GM19099 (cell line): Measurements from ENCODE around the gene NKAIN4.

Experiments used
- POLR2A ChIP-seq: IDR thresholded peaks from 3 replicates; pipeline ENCODE4 v1.6.1; 2011; ENCODE audit warnings: low read depth; ENCODE audit not compliant: insufficient read length; ENCODE audit errors: extremely low read depth

The NKAIN4 gene

DNA sequence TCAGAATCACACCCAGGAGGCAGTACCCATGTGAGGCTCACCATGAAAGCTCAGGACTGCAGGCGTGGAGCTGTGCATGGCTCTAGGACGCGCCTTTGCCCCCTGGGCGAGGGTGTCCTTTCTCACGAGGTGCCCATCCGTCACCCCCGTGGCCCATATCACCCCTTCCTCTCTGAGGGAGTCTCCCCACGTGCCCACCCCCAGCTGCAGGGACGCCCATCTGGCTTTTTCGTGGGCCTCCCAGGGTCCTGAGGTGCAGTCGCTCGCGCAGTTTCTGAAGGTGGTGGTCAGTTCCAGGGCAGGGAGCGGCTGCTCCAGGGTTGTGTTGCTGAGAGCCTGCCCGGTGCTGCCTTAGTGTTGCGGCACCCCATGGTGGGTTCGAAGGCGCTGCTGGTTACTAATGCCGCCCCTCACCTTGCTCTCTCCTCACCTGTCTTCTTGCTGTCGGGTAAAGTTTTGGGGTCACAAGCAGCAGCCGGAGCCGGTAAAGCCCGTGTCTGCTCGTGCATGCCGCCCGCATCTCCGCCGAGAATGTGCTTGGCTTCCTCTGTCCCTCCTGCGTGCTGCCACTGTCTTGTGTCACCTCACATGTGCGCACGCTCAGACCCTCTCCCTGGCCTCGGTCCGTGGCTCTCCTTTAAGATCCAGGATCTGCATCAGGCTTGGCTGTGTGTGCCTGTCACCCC is 29.3 kb upstream of the NKAIN4 start:
- TF ChIP-seq POLR2A: no peak

DNA sequence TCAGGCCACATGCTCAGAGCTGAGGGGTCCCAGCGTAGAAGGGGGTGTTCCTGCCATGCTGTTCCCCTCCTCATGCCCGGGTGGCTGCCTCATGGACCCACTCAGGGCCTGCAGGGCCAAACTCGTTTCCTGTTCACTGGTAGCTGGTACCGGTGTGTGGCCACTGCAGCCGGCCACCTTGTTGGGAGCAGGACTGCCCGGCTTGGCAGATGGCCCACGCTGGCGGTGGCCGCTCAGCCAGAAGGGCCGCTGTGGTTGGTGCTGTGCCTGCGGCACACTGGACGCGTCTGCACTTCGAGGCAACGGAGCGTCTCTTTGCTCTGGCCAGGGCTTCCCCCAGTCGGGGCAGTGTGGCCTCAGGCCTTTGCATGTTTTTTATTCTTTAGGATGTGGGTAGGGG is 28.7 kb upstream of the NKAIN4 start:
- no peak for TF ChIP-seq POLR2A

- TF ChIP-seq POLR2A: no peak
These were observed 27.7 kb upstream of the NKAIN4 start for GRCh38 chr20:63281742-63282665.

- no peak for TF ChIP-seq POLR2A
These were observed 26.8 kb upstream of the NKAIN4 start for GRCh38 chr20:63280929-63281545.

- no peak for TF ChIP-seq POLR2A
These were observed 26.1 kb upstream of the NKAIN4 start for GRCh38 chr20:63280371-63280770.

DNA sequence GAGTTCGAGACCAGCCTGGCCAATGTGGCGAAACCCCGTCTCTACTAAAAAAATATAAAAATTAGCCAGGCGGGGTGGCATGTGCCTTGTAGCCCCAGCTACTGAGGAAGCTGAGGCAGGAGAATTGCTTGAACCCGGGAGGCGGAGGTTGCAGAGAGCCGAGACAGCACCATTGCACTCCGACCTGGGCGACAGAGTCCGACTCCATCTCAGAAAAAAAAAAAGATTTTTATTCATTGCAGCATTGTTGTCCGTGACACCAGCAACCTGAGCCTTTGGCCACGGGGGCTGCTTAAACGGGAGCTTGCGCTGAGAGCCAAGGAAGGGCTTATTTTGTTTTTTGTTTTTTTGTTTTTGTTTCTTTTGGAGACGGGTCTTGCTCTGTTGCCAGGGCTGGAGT is 25.7 kb upstream of the NKAIN4 start:
- TF ChIP-seq POLR2A: no peak

DNA sequence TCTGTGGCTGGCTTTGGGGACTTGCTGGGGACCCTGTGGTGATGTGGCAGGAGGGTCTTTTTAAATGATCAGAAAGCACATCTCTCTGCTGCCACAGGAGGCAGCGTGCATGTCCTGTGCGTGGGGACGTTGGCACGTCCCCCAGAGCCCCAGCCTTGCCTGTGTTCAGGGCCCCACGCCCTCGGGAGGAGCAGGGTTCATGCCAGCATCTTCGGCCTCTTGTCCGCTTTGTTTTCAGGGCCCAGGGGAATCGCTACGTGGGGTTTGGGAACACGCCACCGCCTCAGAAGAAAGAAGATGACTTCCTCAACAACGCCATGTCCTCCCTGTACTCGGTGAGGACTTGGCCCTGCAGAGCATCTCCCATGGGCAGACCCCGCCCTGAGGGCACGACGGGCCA is 24.4 kb upstream of the NKAIN4 start:
- TF ChIP-seq POLR2A: no peak

DNA sequence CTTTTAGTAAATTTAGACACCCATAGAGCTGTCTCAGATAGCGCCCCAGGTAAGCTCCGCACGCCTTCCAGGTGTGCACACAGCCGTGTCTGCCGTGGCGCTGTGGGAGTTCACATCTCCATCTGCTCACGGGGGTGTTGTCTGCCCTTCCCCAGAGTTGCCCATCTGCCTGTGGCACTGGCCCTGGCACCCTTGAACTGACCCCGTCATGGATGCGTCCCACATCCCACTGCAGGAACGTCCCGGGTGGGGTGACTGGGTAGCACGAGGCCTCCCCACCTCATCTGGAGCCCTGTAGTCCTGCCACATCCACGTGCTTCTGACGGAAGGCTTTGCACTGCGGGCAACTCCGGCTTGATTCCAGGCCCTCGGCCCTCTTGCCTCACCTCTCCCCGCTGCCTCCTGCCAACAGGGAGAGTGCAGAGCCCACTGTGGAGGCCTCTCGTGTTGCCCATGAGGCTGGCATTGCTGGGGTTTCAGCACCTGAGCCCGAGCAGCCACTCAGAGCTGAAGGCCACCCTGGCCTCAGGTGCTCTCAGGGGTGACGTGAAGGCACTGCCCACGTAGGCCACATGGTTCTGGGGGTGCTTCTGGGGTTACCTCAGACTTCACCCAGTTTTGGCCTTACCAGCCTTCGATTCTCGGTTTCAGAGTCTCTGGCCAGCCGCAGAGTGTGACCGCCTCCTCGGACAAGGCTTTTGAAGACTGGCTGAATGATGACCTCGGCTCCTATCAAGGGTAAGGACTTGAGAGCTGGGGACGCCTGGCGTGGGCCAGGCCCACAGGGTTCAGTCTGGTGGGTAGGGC is 23.4 kb upstream of the NKAIN4 start:
- TF ChIP-seq POLR2A: no peak

- TF ChIP-seq POLR2A: no peak
These were observed 22.7 kb upstream of the NKAIN4 start for GRCh38 chr20:63276956-63277355.

- TF ChIP-seq POLR2A: no peak
These were observed 21.6 kb upstream of the NKAIN4 start for GRCh38 chr20:63275825-63276224.

DNA sequence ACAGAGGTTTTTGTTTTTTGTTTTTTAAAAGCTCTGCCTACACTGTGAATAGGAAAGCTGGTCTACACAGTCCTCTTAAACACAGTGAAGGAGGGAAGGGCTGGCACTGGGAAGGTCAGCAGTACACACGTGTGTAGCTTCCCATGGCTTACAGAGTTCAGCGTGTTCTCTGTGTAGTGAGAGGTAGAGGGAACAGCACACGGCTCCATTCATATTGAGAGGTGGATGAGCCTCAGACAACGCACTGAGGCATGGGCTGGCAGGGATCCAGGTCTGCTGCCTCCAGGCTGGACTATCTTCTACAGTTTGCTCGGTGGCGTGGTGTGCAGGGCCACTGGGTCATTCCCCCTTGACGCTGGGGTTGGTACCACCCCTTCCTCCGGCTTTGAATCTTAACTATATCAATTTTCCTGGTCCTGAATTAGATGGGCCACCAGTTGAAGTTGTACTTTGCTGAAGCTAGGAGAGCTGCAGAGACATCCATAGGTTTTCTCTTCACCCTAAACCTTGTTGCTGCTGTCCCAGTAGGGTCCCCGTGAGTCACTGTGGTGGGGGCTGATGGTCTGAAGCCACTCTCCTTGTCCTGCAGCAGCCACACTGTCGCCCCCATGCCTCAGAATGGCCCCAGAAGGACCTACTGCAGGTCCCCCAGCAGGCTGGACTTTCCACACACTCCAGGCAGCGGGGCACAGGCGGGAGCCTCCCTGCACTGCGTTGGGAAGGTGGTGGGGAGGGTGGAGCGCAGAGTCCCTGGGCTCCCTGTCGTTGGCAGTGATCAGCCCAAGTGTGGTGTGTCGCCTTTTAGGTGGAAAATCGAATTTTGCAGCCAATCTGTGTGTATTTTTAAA is 20.3 kb upstream of the NKAIN4 start:
- no peak for TF ChIP-seq POLR2A

DNA sequence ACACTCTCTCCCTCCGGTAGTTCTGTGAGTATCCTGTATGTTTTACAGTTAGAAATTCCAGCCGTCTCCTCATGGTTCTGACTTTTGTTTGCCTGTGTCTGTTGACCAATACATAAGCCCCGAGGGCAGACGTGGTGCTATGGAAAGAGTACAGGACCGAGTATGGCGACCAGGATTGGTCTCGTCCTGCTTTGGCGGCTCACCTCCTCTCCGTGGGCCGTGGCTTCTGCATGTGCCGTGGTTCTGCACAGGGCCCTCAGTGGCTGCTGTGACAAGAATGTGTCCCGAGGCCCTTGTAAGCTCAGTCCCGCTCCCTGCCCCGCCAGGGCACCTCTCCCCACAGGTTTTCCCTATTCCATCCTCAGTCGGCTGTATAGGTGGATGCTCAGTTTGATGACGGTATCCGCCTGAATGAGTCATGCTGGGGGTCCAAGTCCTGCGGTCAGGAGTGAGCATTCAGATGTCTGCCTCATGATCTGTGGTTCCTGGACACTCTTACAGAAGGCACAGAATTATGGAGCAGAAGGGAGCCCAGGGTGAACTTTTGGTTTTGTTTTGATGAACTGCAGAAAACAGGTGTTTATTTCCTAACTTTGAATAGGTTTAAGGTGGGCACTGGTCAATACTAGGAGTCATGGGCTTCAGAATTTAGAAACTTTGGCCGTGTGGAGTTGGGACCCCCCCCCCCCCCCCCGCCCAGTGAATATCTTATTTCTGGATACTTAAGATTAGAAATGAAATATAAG is 19.5 kb upstream of the NKAIN4 start:
- TF ChIP-seq POLR2A: no peak

GRCh38 chr20:63273059-63273579 is 18.9 kb upstream of the NKAIN4 start:
- TF ChIP-seq POLR2A: no peak
